GM13977 (cell line): ENCODE results near the gene DIO3.
"Not testable (repeated sequence)": the region's sequence is repeated elsewhere in the genome, so short reads cannot be mapped to it uniquely, and the experiment has no call there.

Experiments used
- DNase-seq: peaks from one replicate; pipeline ENCODE4 v3.0.0; 2012; ENCODE audit warnings: low spot score
- in situ Hi-C: fragments of 300-500 bp; cut with MboI; formaldehyde crosslinking; loops from one replicate; pipeline ENCODE4 v1.12.0; 2022; ENCODE audit warnings: low sequenced_read_pairs, low pct_unique_long_range_greater_than_20kb, mixed read lengths, inconsistent platforms; ENCODE audit not compliant: unreplicated experiment
- TF ChIP-seq, protein P1 (sequence below): IDR thresholded peaks from 2 replicates; pipeline ENCODE4 v1.5.1; 2012; ENCODE audit warnings: mild to moderate bottlenecking, control low read depth; ENCODE audit not compliant: insufficient read depth; ENCODE audit errors: extremely low read depth, missing control alignments

DIO3 gene

DNA sequence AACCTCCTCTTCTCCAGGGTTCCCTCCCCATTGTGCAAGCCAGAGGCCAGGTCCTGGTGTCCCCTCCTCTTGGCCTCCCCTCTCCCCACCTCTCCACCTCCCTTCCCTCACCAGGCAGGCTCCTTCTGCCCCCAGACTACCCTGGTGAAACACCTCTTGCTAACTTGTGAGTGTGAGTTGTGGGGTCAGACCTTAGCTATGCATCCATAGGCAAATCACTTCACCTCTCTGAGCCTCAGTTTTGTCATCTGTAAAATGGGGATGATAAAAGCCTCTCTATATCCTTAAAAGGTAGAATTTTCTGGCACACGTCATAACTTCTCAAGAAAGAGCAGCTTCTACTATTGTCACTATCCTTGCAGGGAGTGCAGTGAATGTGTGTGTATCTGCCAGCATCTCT is 7.9 kb upstream of the DIO3 start:
- no peak for DNase-seq
- TF ChIP-seq, protein P1, sequence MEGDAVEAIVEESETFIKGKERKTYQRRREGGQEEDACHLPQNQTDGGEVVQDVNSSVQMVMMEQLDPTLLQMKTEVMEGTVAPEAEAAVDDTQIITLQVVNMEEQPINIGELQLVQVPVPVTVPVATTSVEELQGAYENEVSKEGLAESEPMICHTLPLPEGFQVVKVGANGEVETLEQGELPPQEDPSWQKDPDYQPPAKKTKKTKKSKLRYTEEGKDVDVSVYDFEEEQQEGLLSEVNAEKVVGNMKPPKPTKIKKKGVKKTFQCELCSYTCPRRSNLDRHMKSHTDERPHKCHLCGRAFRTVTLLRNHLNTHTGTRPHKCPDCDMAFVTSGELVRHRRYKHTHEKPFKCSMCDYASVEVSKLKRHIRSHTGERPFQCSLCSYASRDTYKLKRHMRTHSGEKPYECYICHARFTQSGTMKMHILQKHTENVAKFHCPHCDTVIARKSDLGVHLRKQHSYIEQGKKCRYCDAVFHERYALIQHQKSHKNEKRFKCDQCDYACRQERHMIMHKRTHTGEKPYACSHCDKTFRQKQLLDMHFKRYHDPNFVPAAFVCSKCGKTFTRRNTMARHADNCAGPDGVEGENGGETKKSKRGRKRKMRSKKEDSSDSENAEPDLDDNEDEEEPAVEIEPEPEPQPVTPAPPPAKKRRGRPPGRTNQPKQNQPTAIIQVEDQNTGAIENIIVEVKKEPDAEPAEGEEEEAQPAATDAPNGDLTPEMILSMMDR, result no peak
- in situ Hi-C loops, result no loop called here

DNA sequence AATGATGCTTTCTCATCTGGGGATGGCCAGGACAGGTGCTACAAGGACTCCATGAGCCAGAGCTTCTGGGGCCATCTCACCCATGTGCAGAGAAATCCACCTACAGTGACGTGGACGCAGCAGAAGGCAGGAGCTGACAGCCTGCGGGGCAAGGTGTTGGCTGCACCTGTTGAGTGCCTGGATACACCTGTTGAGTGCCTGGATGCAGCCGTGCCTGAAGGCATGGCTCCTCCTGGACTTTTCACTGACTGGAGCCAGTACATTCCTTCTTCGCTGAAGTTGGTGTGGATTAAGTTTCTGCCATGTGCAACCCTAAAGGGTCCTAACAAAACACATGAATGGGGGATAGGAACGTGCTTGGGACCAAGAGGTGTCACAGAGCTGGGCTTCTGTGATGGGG is 7.4 kb upstream of the DIO3 start:
- in situ Hi-C loops, result no loop called here
- TF ChIP-seq, protein P1, result no peak
- DNase-seq, result no peak

DNA sequence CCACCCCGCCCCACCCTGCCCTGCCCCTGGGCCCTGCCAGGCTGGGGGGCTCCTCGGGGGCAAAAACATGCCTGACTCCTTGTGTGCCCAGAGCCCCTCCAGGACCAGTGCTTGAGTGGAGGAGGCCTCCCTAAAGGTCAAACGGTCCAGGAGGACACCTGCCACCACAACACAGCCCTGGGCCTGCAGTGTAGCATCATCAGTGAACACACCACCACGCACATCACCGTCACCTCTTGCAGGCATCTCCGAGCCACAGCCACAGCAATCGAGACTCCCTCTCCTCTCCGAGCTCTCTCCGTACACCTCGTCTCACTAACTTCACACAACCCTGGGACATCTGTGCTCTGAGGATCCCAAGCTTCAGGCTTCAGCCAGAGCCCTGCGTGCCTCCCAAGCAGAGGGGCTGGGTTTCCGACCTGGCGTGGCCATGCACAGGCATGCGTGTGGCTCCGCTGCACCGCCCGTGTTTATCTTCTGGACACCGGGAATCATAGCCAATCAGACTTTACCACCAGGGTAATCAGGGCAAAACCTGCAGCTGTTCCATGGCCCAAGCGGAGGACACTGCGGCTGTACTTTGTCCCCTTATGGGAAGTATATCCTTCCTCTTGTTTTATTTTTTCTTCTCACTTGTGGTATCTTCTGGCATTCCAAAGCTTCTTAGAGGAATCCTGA is 6.2 kb upstream of the DIO3 start:
- in situ Hi-C loops, result no loop called here
- no peak for DNase-seq
- TF ChIP-seq, protein P1, result no peak

DNA sequence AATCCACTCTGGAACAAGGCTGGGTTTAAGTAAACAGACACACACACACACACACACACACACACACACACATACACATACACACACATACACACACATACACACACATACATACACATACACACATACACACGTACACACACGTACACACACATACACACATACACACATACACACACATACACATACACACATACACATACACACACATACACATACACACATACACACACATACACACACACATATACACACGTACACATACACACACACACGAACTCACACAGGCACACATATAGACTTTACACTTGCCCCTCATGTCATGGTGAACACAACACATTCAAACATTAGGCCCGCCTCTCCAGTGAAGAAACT is 5.6 kb upstream of the DIO3 start:
- DNase-seq, in situ Hi-C loops: not testable (repeated sequence)

DNA sequence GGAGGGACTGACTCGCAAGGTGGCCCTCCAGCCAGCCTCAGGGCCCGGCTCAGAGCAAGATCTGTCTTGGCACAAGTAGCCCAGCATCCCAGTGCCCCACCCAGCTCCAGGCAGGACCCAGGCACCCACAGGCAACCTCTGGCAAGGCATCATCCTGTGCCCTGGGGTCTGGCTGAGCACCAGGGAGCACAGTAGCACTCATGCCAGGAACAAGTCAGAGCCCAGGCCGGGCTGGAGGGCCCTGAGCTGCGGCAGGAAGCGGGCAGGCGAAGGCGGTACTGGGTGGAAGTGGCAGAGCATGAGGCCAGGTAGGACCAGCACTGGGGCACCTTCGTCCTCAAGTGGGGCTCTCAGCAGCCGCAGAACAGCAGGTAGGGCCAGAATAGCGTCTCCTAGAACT is 5.2 kb upstream of the DIO3 start:
- no peak for DNase-seq
- TF ChIP-seq, protein P1, result no peak
- in situ Hi-C loops, result no loop called here

DNA sequence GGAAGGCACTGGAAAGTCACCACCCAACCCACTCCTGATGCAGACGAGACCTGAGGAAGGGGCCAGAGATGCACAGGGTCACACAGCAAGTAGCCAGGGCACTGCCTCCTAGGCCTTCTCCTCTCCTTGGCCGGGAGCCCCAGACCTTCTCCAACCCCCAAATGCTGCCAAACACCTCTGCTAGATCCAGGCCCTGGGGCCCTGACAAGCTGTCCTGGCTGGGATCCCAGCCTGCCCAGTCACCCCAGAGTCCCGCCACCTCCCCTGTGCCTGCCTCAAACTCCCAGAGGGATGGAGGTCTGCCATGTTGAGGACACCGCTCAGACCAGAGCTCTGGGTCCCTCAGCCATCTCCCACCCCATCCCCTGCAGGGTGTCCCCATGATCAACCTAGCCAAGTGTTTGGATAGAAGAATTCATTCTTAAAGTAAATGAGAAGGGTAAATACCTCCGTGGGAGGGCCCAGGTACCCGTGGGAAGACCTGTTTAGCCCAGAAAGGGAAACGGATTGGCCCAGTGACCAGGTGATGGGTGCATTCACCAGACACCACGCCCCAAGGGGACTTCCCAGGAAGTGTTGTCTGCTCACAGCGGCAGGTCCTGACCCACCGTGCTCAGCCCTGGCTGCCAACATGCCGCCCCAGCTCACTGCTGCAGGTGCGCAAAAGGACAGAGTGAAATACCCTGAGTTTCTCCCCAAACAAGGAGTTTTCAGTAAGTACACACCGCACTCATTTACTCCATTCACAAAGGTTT is 4.6 kb upstream of the DIO3 start:
- in situ Hi-C loops, result no loop called here

DNA sequence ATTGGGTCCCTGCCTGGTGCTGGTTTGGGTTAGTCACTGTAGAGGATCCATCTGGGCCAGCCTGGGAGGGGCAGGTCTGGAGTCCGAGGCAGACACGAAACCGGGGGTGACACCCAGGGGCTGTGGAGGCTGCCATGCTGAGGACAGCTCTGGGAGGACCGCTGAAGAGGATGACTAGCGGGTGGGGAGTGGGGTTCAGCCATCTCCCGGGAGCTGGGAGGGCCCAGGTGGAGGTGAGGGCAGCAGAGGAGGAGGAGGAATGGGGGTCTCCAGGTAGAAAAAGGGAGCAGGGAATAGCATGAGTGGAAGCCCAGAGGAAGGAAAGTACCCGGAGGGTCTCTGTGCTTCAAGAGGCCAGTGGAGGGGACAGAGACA is 4.0 kb upstream of the DIO3 start:
- TF ChIP-seq, protein P1, result no peak
- in situ Hi-C loops, result no loop called here
- no peak for DNase-seq

More for the DNA sequence above, 4.6 kb upstream of the DIO3 start:
- no peak for DNase-seq
- TF ChIP-seq, protein P1, result no peak
